ENCODE measurements around the gene SH3RF3. TPM values are rescaled to one million over a fixed set of nuclear protein-coding genes. Genes with fewer than 3 reads are reported as not detected.

The SH3RF3 gene
- polyA plus RNA-seq, 1 donor (not counting 4 experiments of a cell fraction or from before 2014, with no cell fraction given) = 0.08 TPM

GRCh38 chr2:109377976-109378375, 249.0 kb downstream of the SH3RF3 start:
- no peak overlapping the region for H3K9ac ChIP-seq (ENCODE audit: control insufficient read depth, extremely low read depth, insufficient read depth, low read length)
- no peaks in the 10 kb centered on the region for H3K9me3 ChIP-seq (ENCODE audit: control insufficient read depth, low read depth, low read length)
- H4K20me1 ChIP-seq (ENCODE audit: control insufficient read depth, extremely low read depth, insufficient read depth, low read length) = no peaks in the 10 kb centered on the region
- no peak overlapping the region for H3K4me2 ChIP-seq (ENCODE audit: control insufficient read depth, extremely low read depth, insufficient read depth, low read depth, low read length)
- no peak overlapping the region for H3K4me3 ChIP-seq (ENCODE audit: control insufficient read depth in 2 of 3, extremely low read depth in 1 of 3, insufficient read depth in 2 of 3, low read depth in 1 of 3, low read length in 3 of 3)
- FAIRE-seq (no peak), DNase-seq (ENCODE audit: low read depth, low spot score) (no peak)
- H3K36me3 ChIP-seq (ENCODE audit: control insufficient read depth in 2 of 2, extremely low read depth in 1 of 2, insufficient read depth in 2 of 2, low read length in 2 of 2) = no peaks in the 10 kb centered on the region
- no peak overlapping the region for H3K27ac ChIP-seq (ENCODE audit: control insufficient read depth, insufficient read depth, low read length)
- peaks cover 26% of the 10 kb centered on the region for H3K27me3 ChIP-seq (ENCODE audit: control insufficient read depth, extremely low read depth, insufficient read depth, low read length)
- no peak overlapping the region for H2AFZ ChIP-seq (ENCODE audit: control insufficient read depth, low read length)
- no peak for TF ChIP-seq CTCF (optimal IDR thresholded peaks at IDR 0.05 in 1 of 3, IDR thresholded peaks at IDR 0.05 in 1 of 3, conservative IDR thresholded peaks at IDR 0.05 in 1 of 3; ENCODE audit: extremely low read depth in 1 of 3, insufficient read depth in 2 of 3, low read length in 3 of 3)
- TF ChIP-seq EZH2 (IDR thresholded peaks at IDR 0.05; ENCODE audit: low read length) = no peak
- H3K4me1 ChIP-seq (ENCODE audit: control insufficient read depth, extremely low read depth, insufficient read depth, low read length) = peaks cover 4% of the 10 kb centered on the region
- no peaks in the 10 kb centered on the region for H3K79me2 ChIP-seq (ENCODE audit: control insufficient read depth, insufficient read depth, low read length)
- no peaks in the 10 kb centered on the region for H3K9me1 ChIP-seq (ENCODE audit: control insufficient read depth, extremely low read depth, insufficient read depth, low read length)
- dilution Hi-C loops (cut with MboI; ENCODE audit: extremely low pct_ligation_motif_present, low sequenced_read_pairs) = no loop called here

GRCh38 chr2:109378682-109379081, 249.7 kb downstream of the SH3RF3 start:
- no peaks in the 10 kb centered on the region for H3K9me3 ChIP-seq (ENCODE audit: control insufficient read depth, low read depth, low read length)
- FAIRE-seq (no peak), DNase-seq (ENCODE audit: low read depth, low spot score) (no peak)
- H3K4me3 ChIP-seq (ENCODE audit: control insufficient read depth in 2 of 3, extremely low read depth in 1 of 3, insufficient read depth in 2 of 3, low read depth in 1 of 3, low read length in 3 of 3) = no peak overlapping the region
- H3K27me3 ChIP-seq (ENCODE audit: control insufficient read depth, extremely low read depth, insufficient read depth, low read length) = peaks cover 26% of the 10 kb centered on the region
- TF ChIP-seq CTCF (optimal IDR thresholded peaks at IDR 0.05 in 1 of 3, IDR thresholded peaks at IDR 0.05 in 1 of 3, conservative IDR thresholded peaks at IDR 0.05 in 1 of 3; ENCODE audit: extremely low read depth in 1 of 3, insufficient read depth in 2 of 3, low read length in 3 of 3) (no peak), EZH2 (IDR thresholded peaks at IDR 0.05; ENCODE audit: low read length) (no peak)
- no peak overlapping the region for H3K9ac ChIP-seq (ENCODE audit: control insufficient read depth, extremely low read depth, insufficient read depth, low read length)
- no peaks in the 10 kb centered on the region for H4K20me1 ChIP-seq (ENCODE audit: control insufficient read depth, extremely low read depth, insufficient read depth, low read length)
- H3K79me2 ChIP-seq (ENCODE audit: control insufficient read depth, insufficient read depth, low read length) = no peaks in the 10 kb centered on the region
- no peak overlapping the region for H3K27ac ChIP-seq (ENCODE audit: control insufficient read depth, insufficient read depth, low read length)
- no peak overlapping the region for H2AFZ ChIP-seq (ENCODE audit: control insufficient read depth, low read length)
- no peaks in the 10 kb centered on the region for H3K9me1 ChIP-seq (ENCODE audit: control insufficient read depth, extremely low read depth, insufficient read depth, low read length)
- no peaks in the 10 kb centered on the region for H3K36me3 ChIP-seq (ENCODE audit: control insufficient read depth in 2 of 2, extremely low read depth in 1 of 2, insufficient read depth in 2 of 2, low read length in 2 of 2)
- H3K4me2 ChIP-seq (ENCODE audit: control insufficient read depth, extremely low read depth, insufficient read depth, low read depth, low read length) = no peak overlapping the region
- dilution Hi-C loops (cut with MboI; ENCODE audit: extremely low pct_ligation_motif_present, low sequenced_read_pairs) = no loop called here
- peaks cover 9% of the 10 kb centered on the region for H3K4me1 ChIP-seq (ENCODE audit: control insufficient read depth, extremely low read depth, insufficient read depth, low read length)

All from keratinocyte (primary cell).